WTC11 (cell line): Measurements from ENCODE around the gene GGT6. TPM values are rescaled to one million over a fixed set of nuclear protein-coding genes. Genes with fewer than 3 reads are reported as not detected.

ENCODE experiments used
- ATAC-seq: fragments of 200-7000 bp; cut with Tn5 transposase; 2 replicates; pipeline ENCODE4 v1.10.0; 2021; ENCODE audit warnings: mild to moderate bottlenecking, moderate library complexity
- CTCF ChIA-PET: fragments of 300-600 bp; sonication (Branson Sonifier 250); formaldehyde crosslinking; loops from one replicate; lab custom pipeline; 2021; ENCODE audit warnings: antibody characterized with exemption; lab: Charles Lee
- POLR2A ChIA-PET: fragments of 350-600 bp; sonication (Branson Sonifier 250); formaldehyde crosslinking; loops from one replicate; lab custom pipeline; 2021; ENCODE audit warnings: antibody characterized with exemption; lab: Charles Lee
- DNase-seq: peaks from one replicate; pipeline ENCODE4 v3.0.0; 2021; ENCODE audit warnings: low spot score
- H3K27ac Mint-ChIP-seq: 2 replicates; pipeline ENCODE4 v1.8.0; 2021; ENCODE audit warnings: mixed read lengths
- H3K27me3 Mint-ChIP-seq: 2 replicates; pipeline ENCODE4 v1.8.0; 2021; ENCODE audit warnings: low read depth, mild to moderate bottlenecking, moderate library complexity, mixed read lengths
- H3K36me3 Mint-ChIP-seq: 2 replicates; pipeline ENCODE4 v1.8.0; 2021; ENCODE audit warnings: mixed read lengths
- H3K4me1 Mint-ChIP-seq: 2 replicates; pipeline ENCODE4 v1.8.0; 2022; ENCODE audit warnings: mixed read lengths
- H3K4me3 Mint-ChIP-seq: 2 replicates; pipeline ENCODE4 v1.8.0; 2021; ENCODE audit warnings: mild to moderate bottlenecking, moderate library complexity, mixed read lengths
- H3K9me3 Mint-ChIP-seq: 2 replicates; pipeline ENCODE4 v1.8.0; 2021; ENCODE audit warnings: mixed read lengths
- ELF4 ChIP-seq: sonication (generic); formaldehyde crosslinking; IDR thresholded peaks from 2 replicates; pipeline ENCODE4 v1.8.1; 2022; ENCODE audit warnings: low read depth, mild to moderate bottlenecking, moderate library complexity, missing genetic modification reagents
- ETV6 ChIP-seq: sonication (generic); formaldehyde crosslinking; IDR thresholded peaks from 2 replicates; pipeline ENCODE4 v1.8.1; 2022; ENCODE audit warnings: mild to moderate bottlenecking, missing genetic modification reagents
- GTF2I ChIP-seq: fragments of 250-450 bp; sonication (Bioruptor Pico); conservative IDR thresholded peaks from 2 replicates; pipeline ENCODE4 v1.4.0; 2021; ENCODE audit warnings: mild to moderate bottlenecking
- KAT7 ChIP-seq: sonication (generic); formaldehyde crosslinking; IDR thresholded peaks from 2 replicates; pipeline ENCODE4 v1.8.1; 2023; ENCODE audit warnings: missing genetic modification reagents, mild to moderate bottlenecking, borderline replicate concordance
- NR1H2 ChIP-seq: sonication (generic); formaldehyde crosslinking; IDR thresholded peaks from 2 replicates; pipeline ENCODE4 v1.9.0; 2021; ENCODE audit warnings: mild to moderate bottlenecking, moderate library complexity, missing genetic modification reagents
- RELA ChIP-seq: sonication (generic); formaldehyde crosslinking; IDR thresholded peaks from 2 replicates; pipeline ENCODE4 v1.8.1; 2022; ENCODE audit warnings: missing genetic modification reagents, mild to moderate bottlenecking, borderline replicate concordance
- TCF7 ChIP-seq: sonication (generic); formaldehyde crosslinking; IDR thresholded peaks from 2 replicates; pipeline ENCODE4 v1.8.0; 2022; ENCODE audit warnings: mild to moderate bottlenecking, low read depth, missing genetic modification reagents, moderate library complexity
- TEAD1 ChIP-seq: sonication (generic); formaldehyde crosslinking; IDR thresholded peaks from 2 replicates; pipeline ENCODE4 v1.8.0; 2022; ENCODE audit warnings: mild to moderate bottlenecking, missing genetic modification reagents
- ZBTB21 ChIP-seq: sonication (generic); formaldehyde crosslinking; IDR thresholded peaks from 2 replicates; pipeline ENCODE4 v1.8.1; 2023; ENCODE audit warnings: mild to moderate bottlenecking, missing genetic modification reagents, borderline replicate concordance
- ZNF138 ChIP-seq: sonication (generic); formaldehyde crosslinking; conservative IDR thresholded peaks from 2 replicates; pipeline ENCODE4 v1.8.1; 2022; ENCODE audit warnings: mild to moderate bottlenecking, moderate library complexity, missing genetic modification reagents
- ZNF219 ChIP-seq: sonication (generic); formaldehyde crosslinking; IDR thresholded peaks from 2 replicates; pipeline ENCODE4 v1.8.0; 2023; ENCODE audit warnings: missing genetic modification reagents, mild to moderate bottlenecking, borderline replicate concordance
- total RNA-seq: library from RNA; stranded (reverse); gene quantifications from 3 replicates; pipeline ENCODE4 v1.2.3, GENCODE V29; 2021
- TF ChIP-seq, protein P1 (sequence below): sonication (generic); formaldehyde crosslinking; IDR thresholded peaks from 2 replicates; pipeline ENCODE4 v1.8.1; 2023; ENCODE audit warnings: mild to moderate bottlenecking, missing genetic modification reagents
- TF ChIP-seq, protein P2 (sequence below): fragments of 200-600 bp; IDR thresholded peaks from 2 replicates; pipeline ENCODE4 v1.8.0; 2022; ENCODE audit warnings: antibody characterized with exemption
- TF ChIP-seq, protein P3 (sequence below): sonication (generic); formaldehyde crosslinking; IDR thresholded peaks from 2 replicates; pipeline ENCODE4 v1.8.0; 2022; ENCODE audit warnings: mild to moderate bottlenecking, missing genetic modification reagents
- TF ChIP-seq, protein P4 (sequence below): fragments of 250-450 bp; sonication (Bioruptor Pico); IDR thresholded peaks from 2 replicates; pipeline ENCODE4 v2.1.2; 2022; ENCODE audit warnings: mild to moderate bottlenecking, moderate library complexity
- TF ChIP-seq, protein P5 (sequence below): sonication (generic); formaldehyde crosslinking; IDR thresholded peaks from 2 replicates; pipeline ENCODE4 v1.8.0; 2023; ENCODE audit warnings: mild to moderate bottlenecking, missing genetic modification reagents
- TF ChIP-seq, protein P6 (sequence below): sonication (generic); formaldehyde crosslinking; IDR thresholded peaks from 2 replicates; pipeline ENCODE4 v1.8.0; 2022; ENCODE audit warnings: mild to moderate bottlenecking, missing genetic modification reagents
- TF ChIP-seq, protein P7 (sequence below): sonication (generic); formaldehyde crosslinking; IDR thresholded peaks from 2 replicates; pipeline ENCODE4 v1.8.1; 2023; ENCODE audit warnings: mild to moderate bottlenecking, missing genetic modification reagents, moderate library complexity

Gene GGT6
- total RNA-seq, 1 experiment from 2014 or later, result 0.07 TPM

DNA sequence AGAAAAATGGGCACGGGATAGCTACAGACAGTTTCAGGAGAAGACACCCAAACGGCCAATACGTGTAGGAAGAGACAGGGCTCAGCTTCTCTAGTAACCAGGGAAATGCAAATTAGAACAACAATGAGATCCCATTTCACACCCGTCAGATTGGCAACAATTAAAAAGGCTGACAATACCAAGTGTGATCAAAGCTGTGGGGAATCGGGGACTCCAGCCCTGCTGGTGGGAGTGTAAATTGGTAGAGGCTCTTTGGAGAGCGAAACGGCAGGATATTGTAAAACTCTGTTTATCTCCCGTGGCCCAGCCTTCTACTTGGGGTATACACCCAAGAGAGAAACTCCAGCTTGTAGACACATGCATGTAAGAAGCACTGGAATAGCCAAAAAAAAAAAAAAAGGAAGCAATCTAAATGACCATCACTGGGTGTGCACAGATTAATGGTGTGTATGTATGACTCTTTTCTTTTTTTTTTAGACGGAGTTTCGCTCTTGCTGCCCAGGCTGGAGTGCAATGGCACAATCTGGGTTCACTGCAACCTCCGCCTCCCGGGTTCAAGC is 32.7 kb downstream of the GGT6 start (continued):
- TF ChIP-seq, protein P1, sequence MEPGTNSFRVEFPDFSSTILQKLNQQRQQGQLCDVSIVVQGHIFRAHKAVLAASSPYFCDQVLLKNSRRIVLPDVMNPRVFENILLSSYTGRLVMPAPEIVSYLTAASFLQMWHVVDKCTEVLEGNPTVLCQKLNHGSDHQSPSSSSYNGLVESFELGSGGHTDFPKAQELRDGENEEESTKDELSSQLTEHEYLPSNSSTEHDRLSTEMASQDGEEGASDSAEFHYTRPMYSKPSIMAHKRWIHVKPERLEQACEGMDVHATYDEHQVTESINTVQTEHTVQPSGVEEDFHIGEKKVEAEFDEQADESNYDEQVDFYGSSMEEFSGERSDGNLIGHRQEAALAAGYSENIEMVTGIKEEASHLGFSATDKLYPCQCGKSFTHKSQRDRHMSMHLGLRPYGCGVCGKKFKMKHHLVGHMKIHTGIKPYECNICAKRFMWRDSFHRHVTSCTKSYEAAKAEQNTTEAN (CRISPR knock-in tag), result no peak
- TF ChIP-seq, protein P2, sequence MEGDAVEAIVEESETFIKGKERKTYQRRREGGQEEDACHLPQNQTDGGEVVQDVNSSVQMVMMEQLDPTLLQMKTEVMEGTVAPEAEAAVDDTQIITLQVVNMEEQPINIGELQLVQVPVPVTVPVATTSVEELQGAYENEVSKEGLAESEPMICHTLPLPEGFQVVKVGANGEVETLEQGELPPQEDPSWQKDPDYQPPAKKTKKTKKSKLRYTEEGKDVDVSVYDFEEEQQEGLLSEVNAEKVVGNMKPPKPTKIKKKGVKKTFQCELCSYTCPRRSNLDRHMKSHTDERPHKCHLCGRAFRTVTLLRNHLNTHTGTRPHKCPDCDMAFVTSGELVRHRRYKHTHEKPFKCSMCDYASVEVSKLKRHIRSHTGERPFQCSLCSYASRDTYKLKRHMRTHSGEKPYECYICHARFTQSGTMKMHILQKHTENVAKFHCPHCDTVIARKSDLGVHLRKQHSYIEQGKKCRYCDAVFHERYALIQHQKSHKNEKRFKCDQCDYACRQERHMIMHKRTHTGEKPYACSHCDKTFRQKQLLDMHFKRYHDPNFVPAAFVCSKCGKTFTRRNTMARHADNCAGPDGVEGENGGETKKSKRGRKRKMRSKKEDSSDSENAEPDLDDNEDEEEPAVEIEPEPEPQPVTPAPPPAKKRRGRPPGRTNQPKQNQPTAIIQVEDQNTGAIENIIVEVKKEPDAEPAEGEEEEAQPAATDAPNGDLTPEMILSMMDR, result no peak
- TF ChIP-seq, protein P3, sequence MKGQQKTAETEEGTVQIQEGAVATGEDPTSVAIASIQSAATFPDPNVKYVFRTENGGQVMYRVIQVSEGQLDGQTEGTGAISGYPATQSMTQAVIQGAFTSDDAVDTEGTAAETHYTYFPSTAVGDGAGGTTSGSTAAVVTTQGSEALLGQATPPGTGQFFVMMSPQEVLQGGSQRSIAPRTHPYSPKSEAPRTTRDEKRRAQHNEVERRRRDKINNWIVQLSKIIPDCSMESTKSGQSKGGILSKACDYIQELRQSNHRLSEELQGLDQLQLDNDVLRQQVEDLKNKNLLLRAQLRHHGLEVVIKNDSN, result no peak
- TF ChIP-seq ZNF138 (CRISPR knock-in tag) (no peak), ZNF219 (no peak), TCF7 (CRISPR knock-in tag) (no peak), ETV6 (CRISPR knock-in tag) (no peak)

DNA sequence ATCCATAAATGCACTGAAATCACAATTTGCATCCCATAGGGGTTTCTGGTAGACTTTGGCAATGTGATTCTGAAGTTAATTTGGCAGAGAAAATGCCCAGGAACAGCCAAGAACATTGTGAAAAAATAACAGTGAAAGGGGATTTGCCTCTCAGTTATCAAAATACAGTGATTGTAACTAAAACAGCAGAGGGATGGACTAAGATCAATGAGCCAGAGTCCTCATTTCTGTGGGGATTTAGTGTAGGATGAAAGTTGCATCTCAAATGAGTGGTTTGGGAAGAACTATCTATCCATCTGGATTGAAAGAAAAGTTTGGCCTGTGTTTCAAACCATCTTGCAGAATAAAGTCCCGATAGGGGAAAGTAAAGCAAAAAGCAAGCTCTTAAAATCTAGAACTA is 33.2 kb downstream of the GGT6 start:
- POLR2A ChIA-PET, result interaction anchor here (0.6 kb wide), 1 partner anchor 499 kb away, joined by 3 read pairs; no protein-coding TSS in a partner anchor
- ATAC-seq, result no peak
- peaks cover 99% of the 10 kb centered on the region for H3K27me3 Mint-ChIP-seq
- no peak overlapping the region for H3K27ac Mint-ChIP-seq
- TF ChIP-seq RELA (CRISPR knock-in tag), result no peak
- TF ChIP-seq, protein P4, sequence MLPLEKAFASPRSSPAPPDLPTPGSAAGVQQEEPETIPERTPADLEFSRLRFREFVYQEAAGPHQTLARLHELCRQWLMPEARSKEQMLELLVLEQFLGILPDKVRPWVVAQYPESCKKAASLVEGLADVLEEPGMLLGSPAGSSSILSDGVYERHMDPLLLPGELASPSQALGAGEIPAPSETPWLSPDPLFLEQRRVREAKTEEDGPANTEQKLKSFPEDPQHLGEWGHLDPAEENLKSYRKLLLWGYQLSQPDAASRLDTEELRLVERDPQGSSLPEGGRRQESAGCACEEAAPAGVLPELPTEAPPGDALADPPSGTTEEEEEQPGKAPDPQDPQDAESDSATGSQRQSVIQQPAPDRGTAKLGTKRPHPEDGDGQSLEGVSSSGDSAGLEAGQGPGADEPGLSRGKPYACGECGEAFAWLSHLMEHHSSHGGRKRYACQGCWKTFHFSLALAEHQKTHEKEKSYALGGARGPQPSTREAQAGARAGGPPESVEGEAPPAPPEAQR (CRISPR knock-in tag), result no peak
- TF ChIP-seq GTF2I (CRISPR knock-in tag), result no peak
- TF ChIP-seq, protein P5, sequence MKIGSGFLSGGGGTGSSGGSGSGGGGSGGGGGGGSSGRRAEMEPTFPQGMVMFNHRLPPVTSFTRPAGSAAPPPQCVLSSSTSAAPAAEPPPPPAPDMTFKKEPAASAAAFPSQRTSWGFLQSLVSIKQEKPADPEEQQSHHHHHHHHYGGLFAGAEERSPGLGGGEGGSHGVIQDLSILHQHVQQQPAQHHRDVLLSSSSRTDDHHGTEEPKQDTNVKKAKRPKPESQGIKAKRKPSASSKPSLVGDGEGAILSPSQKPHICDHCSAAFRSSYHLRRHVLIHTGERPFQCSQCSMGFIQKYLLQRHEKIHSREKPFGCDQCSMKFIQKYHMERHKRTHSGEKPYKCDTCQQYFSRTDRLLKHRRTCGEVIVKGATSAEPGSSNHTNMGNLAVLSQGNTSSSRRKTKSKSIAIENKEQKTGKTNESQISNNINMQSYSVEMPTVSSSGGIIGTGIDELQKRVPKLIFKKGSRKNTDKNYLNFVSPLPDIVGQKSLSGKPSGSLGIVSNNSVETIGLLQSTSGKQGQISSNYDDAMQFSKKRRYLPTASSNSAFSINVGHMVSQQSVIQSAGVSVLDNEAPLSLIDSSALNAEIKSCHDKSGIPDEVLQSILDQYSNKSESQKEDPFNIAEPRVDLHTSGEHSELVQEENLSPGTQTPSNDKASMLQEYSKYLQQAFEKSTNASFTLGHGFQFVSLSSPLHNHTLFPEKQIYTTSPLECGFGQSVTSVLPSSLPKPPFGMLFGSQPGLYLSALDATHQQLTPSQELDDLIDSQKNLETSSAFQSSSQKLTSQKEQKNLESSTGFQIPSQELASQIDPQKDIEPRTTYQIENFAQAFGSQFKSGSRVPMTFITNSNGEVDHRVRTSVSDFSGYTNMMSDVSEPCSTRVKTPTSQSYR (CRISPR knock-in tag), result no peak
- no peak for TF ChIP-seq ZBTB21 (CRISPR knock-in tag)
- TF ChIP-seq KAT7 (CRISPR knock-in tag), result no peak
- no peak for TF ChIP-seq TEAD1 (CRISPR knock-in tag)
- TF ChIP-seq ZNF219, result no peak
- TF ChIP-seq, all 79 proteins: peak for 0
- Mint-ChIP-seq H3K4me3 (no peak overlapping the region), H3K9me3 (no peaks in the 10 kb centered on the region), H3K4me1 (peaks cover 7% of the 10 kb centered on the region), H3K36me3 (no peaks in the 10 kb centered on the region)
- CTCF ChIA-PET, result interaction anchor here (0.7 kb wide), 1 partner anchor 40 kb away, joined by 3 read pairs; no protein-coding TSS in a partner anchor
- DNase-seq, result no peak

DNA sequence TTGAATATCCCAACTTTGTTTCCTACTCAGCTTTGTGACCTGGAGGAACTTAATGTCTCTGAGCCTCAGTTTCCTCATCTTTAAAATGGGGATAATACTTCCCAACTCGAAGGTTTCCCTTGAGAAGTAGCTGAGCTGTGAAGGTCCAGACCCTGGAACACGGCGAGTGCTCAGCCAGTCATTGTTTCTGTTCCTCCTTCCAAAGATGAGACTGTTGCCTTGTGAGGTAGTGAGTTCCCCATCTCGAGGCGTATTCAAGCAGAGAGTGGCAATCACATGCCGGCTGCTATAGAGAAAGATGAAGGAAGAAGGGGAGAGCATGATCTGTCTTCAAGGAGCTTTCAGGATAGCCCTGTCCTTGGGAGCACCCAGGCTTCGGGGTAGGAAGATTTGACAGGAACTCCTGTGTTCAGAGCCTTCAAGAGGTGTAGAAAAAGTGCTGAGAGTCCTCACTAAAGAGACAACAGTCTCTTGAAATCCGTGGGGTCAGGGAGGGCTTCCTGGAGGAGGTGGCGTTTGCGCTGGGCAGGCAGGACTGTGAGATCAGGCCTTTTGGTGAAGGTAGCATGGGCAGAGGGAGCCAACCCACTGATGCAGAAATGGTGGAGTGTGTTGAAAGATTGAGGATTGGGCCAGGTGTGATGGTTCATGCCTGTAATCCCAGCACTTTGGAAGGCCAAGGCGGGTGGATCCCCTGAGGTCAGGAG is 34.5 kb downstream of the GGT6 start:
- CTCF ChIA-PET, result no interaction called here
- H3K4me3 Mint-ChIP-seq, result no peak overlapping the region
- TF ChIP-seq ELF4 (CRISPR knock-in tag), result no peak
- TF ChIP-seq, protein P4 (CRISPR knock-in tag), result no peak
- no peak for TF ChIP-seq NR1H2 (CRISPR knock-in tag)
- TF ChIP-seq, protein P6, sequence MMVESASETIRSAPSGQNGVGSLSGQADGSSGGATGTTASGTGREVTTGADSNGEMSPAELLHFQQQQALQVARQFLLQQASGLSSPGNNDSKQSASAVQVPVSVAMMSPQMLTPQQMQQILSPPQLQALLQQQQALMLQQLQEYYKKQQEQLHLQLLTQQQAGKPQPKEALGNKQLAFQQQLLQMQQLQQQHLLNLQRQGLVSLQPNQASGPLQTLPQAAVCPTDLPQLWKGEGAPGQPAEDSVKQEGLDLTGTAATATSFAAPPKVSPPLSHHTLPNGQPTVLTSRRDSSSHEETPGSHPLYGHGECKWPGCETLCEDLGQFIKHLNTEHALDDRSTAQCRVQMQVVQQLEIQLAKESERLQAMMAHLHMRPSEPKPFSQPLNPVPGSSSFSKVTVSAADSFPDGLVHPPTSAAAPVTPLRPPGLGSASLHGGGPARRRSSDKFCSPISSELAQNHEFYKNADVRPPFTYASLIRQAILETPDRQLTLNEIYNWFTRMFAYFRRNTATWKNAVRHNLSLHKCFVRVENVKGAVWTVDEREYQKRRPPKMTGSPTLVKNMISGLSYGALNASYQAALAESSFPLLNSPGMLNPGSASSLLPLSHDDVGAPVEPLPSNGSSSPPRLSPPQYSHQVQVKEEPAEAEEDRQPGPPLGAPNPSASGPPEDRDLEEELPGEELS, result no peak
- TF ChIP-seq, protein P7, sequence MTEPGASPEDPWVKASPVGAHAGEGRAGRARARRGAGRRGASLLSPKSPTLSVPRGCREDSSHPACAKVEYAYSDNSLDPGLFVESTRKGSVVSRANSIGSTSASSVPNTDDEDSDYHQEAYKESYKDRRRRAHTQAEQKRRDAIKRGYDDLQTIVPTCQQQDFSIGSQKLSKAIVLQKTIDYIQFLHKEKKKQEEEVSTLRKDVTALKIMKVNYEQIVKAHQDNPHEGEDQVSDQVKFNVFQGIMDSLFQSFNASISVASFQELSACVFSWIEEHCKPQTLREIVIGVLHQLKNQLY (CRISPR knock-in tag), result no peak
- TF ChIP-seq, all 79 proteins: peak for 0
- H3K27ac Mint-ChIP-seq, result no peak overlapping the region
- peaks cover 7% of the 10 kb centered on the region for H3K4me1 Mint-ChIP-seq
- H3K36me3 Mint-ChIP-seq, result no peaks in the 10 kb centered on the region
- peaks cover 99% of the 10 kb centered on the region for H3K27me3 Mint-ChIP-seq
- DNase-seq, result no peak
- no peaks in the 10 kb centered on the region for H3K9me3 Mint-ChIP-seq
- no peak for ATAC-seq
- POLR2A ChIA-PET, result no interaction called here
